Uterus (tissue), 2 donors: ENCODE measurements around the gene SPOCK1.

Source experiments
- POLR2A ChIP-seq, 2 donors: fragments of 450-650 bp; IDR thresholded peaks; one replicate each; pipeline ENCODE4 v1.6.1; 2016; ENCODE audit warnings: antibody characterized with exemption in 2 of 2, mild to moderate bottlenecking in 1 of 2, moderate library complexity in 1 of 2
- TF ChIP-seq, protein P1 (sequence below), 4 experiments: fragments of 200-600 bp in 2 of 4; fragments of 450-650 bp in 2 of 4; sonication (generic) in 2 of 4; IDR thresholded peaks; one replicate each; pipeline ENCODE4 v1.5.1; 2016 to 2019; ENCODE audit warnings: antibody characterized with exemption in 4 of 4, mild to moderate bottlenecking in 2 of 4, moderate library complexity in 1 of 4

GRCh38 chr5:137236252-137236651 is 262.9 kb downstream of the SPOCK1 start:
- TF ChIP-seq, protein P1, sequence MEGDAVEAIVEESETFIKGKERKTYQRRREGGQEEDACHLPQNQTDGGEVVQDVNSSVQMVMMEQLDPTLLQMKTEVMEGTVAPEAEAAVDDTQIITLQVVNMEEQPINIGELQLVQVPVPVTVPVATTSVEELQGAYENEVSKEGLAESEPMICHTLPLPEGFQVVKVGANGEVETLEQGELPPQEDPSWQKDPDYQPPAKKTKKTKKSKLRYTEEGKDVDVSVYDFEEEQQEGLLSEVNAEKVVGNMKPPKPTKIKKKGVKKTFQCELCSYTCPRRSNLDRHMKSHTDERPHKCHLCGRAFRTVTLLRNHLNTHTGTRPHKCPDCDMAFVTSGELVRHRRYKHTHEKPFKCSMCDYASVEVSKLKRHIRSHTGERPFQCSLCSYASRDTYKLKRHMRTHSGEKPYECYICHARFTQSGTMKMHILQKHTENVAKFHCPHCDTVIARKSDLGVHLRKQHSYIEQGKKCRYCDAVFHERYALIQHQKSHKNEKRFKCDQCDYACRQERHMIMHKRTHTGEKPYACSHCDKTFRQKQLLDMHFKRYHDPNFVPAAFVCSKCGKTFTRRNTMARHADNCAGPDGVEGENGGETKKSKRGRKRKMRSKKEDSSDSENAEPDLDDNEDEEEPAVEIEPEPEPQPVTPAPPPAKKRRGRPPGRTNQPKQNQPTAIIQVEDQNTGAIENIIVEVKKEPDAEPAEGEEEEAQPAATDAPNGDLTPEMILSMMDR (IDR thresholded peaks at IDR 0.05), result no peak
- no peak for TF ChIP-seq POLR2A (IDR thresholded peaks at IDR 0.05)
